Skeletal muscle satellite cell (primary cell): ENCODE measurements around the gene GPD1L.
"Not testable (repeated sequence)": the region's sequence is repeated elsewhere in the genome, so short reads cannot be mapped to it uniquely, and the experiment has no call there.

Experiments
- H3K27me3 ChIP-seq: 2 replicates; pipeline ENCODE4 v1.7.0; 2013; ENCODE audit warnings: low read length; ENCODE audit not compliant: control insufficient read depth, insufficient read depth
- H3K36me3 ChIP-seq: 2 replicates; pipeline ENCODE4 v1.7.0; 2013; ENCODE audit warnings: mild to moderate bottlenecking, control low read depth, low read length; ENCODE audit not compliant: insufficient read depth
- H3K4me1 ChIP-seq: 2 replicates; pipeline ENCODE4 v1.7.0; 2013; ENCODE audit warnings: low read length; ENCODE audit not compliant: control insufficient read depth, insufficient read depth
- H3K4me2 ChIP-seq: 2 replicates; pipeline ENCODE4 v1.7.0; 2013; ENCODE audit warnings: mild to moderate bottlenecking, low read length
- H3K4me3 ChIP-seq: 2 replicates; pipeline ENCODE4 v1.7.0; 2013; ENCODE audit warnings: low read length
- H3K9ac ChIP-seq: 2 replicates; pipeline ENCODE4 v1.7.0; 2013; ENCODE audit warnings: mild to moderate bottlenecking, low read depth, low read length, moderate library complexity
- H3K9me3 ChIP-seq: replicated peaks from 2 replicates; pipeline ENCODE4 v1.7.0; 2013; ENCODE audit warnings: mild to moderate bottlenecking, control low read depth, low read length

GPD1L gene

DNA sequence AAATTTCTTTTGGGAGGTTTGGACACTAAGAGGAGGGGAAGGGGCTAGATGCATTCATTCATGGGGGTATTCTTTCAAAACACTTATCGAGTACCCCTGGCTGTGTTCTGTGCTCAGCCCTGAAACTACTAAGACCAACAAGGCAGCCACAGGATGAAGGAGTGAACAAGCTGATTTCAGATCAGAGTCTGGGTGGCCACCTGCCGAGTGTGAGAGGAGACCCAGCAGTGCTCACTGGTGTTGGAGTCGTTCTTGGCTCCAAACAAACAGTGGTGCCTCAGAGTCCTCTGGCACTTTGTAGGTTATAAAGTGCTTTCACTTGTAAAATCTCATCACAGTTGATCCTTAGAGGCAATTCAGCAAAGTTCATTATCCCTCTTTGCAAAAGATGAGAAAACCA lies 83.3 kb downstream of the GPD1L start:
- Histone ChIP-seq H3K36me3 (no peaks in the 10 kb centered on the region), H3K4me2 (no peak overlapping the region), H3K27me3 (no peaks in the 10 kb centered on the region), H3K4me3 (no peak overlapping the region), H3K9me3 (no peaks in the 10 kb centered on the region), H3K9ac (no peak overlapping the region), H3K4me1 (no peaks in the 10 kb centered on the region)

- not testable (repeated sequence) for H3K4me1 ChIP-seq, H3K4me3 ChIP-seq, H3K36me3 ChIP-seq, H3K9ac ChIP-seq, H3K4me2 ChIP-seq, H3K27me3 ChIP-seq, H3K9me3 ChIP-seq
Observed at GRCh38 chr3:32190556-32190955, 84.1 kb downstream of the GPD1L start.

DNA sequence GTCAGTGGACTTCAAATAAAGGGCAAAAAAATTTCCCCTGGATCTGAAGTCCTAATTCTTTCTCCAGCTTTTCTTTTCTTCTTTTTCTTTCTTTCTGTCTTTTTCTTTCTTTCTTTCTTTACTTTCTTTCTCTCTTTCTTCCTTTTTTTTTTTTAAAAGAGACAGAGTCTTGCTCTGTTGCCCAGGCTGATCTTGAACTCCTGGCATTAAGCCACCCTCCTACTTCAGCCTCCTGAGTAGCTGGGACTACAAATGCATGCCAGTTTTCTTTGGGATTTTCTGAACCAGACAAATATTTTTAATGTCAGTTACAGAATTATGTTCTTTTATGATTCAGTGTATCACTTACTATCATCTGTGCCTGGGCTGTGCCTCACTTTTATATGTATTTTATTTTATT lies 86.7 kb downstream of the GPD1L start:
- H3K36me3 ChIP-seq = no peaks in the 10 kb centered on the region
- no peak overlapping the region for H3K4me2 ChIP-seq
- H3K4me3 ChIP-seq = no peak overlapping the region
- H3K9me3 ChIP-seq = no peaks in the 10 kb centered on the region
- H3K9ac ChIP-seq = no peak overlapping the region
- H3K4me1 ChIP-seq = no peaks in the 10 kb centered on the region
- H3K27me3 ChIP-seq = peaks cover 5% of the 10 kb centered on the region

- Histone ChIP-seq H3K27me3 (peaks cover 8% of the 10 kb centered on the region), H3K4me3 (no peak overlapping the region), H3K36me3 (no peaks in the 10 kb centered on the region), H3K4me2 (no peak overlapping the region), H3K9ac (no peak overlapping the region), H3K9me3 (no peaks in the 10 kb centered on the region), H3K4me1 (no peaks in the 10 kb centered on the region)
Observed at GRCh38 chr3:32194653-32195052, 88.2 kb downstream of the GPD1L start.

- H3K4me1 ChIP-seq = no peaks in the 10 kb centered on the region
- peaks cover 8% of the 10 kb centered on the region for H3K27me3 ChIP-seq
- no peak overlapping the region for H3K9ac ChIP-seq
Observed at GRCh38 chr3:32195995-32196540, 89.6 kb downstream of the GPD1L start.

DNA sequence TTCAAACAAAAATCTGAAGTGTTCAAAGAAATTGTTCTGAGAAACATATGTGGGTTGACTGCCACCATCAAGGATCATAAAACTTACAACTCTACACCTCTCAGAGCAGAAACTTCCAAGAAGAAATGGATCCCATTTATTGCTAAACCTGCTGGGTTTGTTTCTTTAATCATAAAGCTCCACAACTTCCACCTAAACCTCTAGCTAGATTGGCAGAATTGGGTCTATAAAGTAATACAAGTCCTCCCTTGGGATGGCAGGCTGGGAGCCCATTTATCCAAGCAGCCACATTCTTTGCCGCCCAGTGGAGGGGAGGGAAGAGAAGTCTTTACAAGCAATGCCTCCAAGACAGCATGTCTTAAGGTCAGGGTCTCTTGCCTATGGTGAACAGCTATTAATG lies 91.6 kb downstream of the GPD1L start:
- no peaks in the 10 kb centered on the region for H3K9me3 ChIP-seq
- H3K4me3 ChIP-seq = no peak overlapping the region
- H3K9ac ChIP-seq = no peak overlapping the region
- no peaks in the 10 kb centered on the region for H3K36me3 ChIP-seq
- no peak overlapping the region for H3K4me2 ChIP-seq
- H3K27me3 ChIP-seq = peaks cover 11% of the 10 kb centered on the region
- no peaks in the 10 kb centered on the region for H3K4me1 ChIP-seq

More at GRCh38 chr3:32195995-32196540, 89.6 kb downstream of the GPD1L start:
- Histone ChIP-seq H3K4me2 (no peak overlapping the region), H3K9me3 (no peaks in the 10 kb centered on the region), H3K4me3 (no peak overlapping the region), H3K36me3 (no peaks in the 10 kb centered on the region)

DNA sequence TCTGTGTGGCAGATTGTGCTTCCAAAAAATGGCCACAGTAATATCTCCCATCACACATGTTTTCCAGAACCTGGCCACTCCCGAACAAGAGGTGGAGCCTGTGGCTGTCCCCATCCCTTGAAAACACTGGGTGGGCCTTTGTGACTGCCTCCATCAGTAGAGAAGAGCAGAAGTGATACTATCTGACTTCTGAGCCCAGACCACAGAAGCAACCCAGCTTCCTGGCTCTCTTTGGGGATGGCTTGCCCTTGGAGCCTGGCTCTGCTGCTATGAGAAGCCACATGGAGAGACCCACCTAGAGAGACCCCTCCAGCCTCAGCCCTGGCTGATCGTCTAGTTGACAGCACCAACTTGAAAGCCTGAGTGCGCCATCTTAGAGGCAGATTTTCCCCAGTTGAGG lies 92.3 kb downstream of the GPD1L start:
- no peak overlapping the region for H3K4me3 ChIP-seq
- no peaks in the 10 kb centered on the region for H3K36me3 ChIP-seq
- H3K27me3 ChIP-seq = peaks cover 11% of the 10 kb centered on the region
- no peak overlapping the region for H3K4me2 ChIP-seq
- H3K9ac ChIP-seq = no peak overlapping the region
- H3K4me1 ChIP-seq = no peaks in the 10 kb centered on the region
- H3K9me3 ChIP-seq = no peaks in the 10 kb centered on the region

- Histone ChIP-seq H3K36me3 (no peaks in the 10 kb centered on the region), H3K9ac (no peak overlapping the region), H3K27me3 (peaks cover 13% of the 10 kb centered on the region), H3K9me3 (no peaks in the 10 kb centered on the region), H3K4me3 (no peak overlapping the region), H3K4me1 (no peaks in the 10 kb centered on the region), H3K4me2 (no peak overlapping the region)
Observed at GRCh38 chr3:32200490-32200889, 94.1 kb downstream of the GPD1L start.

GRCh38 chr3:32200992-32201758 lies 94.8 kb downstream of the GPD1L start:
- Histone ChIP-seq H3K4me1 (no peaks in the 10 kb centered on the region), H3K36me3 (no peaks in the 10 kb centered on the region), H3K4me3 (no peak overlapping the region), H3K4me2 (no peak overlapping the region), H3K9me3 (no peaks in the 10 kb centered on the region), H3K9ac (no peak overlapping the region), H3K27me3 (peaks cover 11% of the 10 kb centered on the region)

GRCh38 chr3:32202496-32202895 lies 96.1 kb downstream of the GPD1L start:
- no peak overlapping the region for H3K9ac ChIP-seq
- H3K4me2 ChIP-seq = no peak overlapping the region
- H3K4me3 ChIP-seq = no peak overlapping the region
- H3K4me1 ChIP-seq = no peaks in the 10 kb centered on the region
- peaks cover 10% of the 10 kb centered on the region for H3K27me3 ChIP-seq
- H3K9me3 ChIP-seq = no peaks in the 10 kb centered on the region
- H3K36me3 ChIP-seq = no peaks in the 10 kb centered on the region

GRCh38 chr3:32203854-32204253 lies 97.4 kb downstream of the GPD1L start:
- Histone ChIP-seq H3K9me3 (no peaks in the 10 kb centered on the region), H3K36me3 (no peaks in the 10 kb centered on the region), H3K4me2 (no peak overlapping the region)

GRCh38 chr3:32208447-32208846 lies 102.0 kb downstream of the GPD1L start:
- no peaks in the 10 kb centered on the region for H3K4me1 ChIP-seq
- H3K9ac ChIP-seq = no peak overlapping the region
- H3K4me3 ChIP-seq = no peak overlapping the region

More at GRCh38 chr3:32203854-32204253, 97.4 kb downstream of the GPD1L start:
- Histone ChIP-seq H3K9ac (no peak overlapping the region), H3K27me3 (peaks cover 7% of the 10 kb centered on the region), H3K4me3 (no peak overlapping the region), H3K4me1 (no peaks in the 10 kb centered on the region)

More at GRCh38 chr3:32208447-32208846, 102.0 kb downstream of the GPD1L start:
- Histone ChIP-seq H3K36me3 (no peaks in the 10 kb centered on the region), H3K27me3 (peaks cover 3% of the 10 kb centered on the region), H3K9me3 (no peaks in the 10 kb centered on the region), H3K4me2 (no peak overlapping the region)
